Hepatocyte (in vitro differentiated cells): Measurements from ENCODE around the gene PTPN2. TPM values are rescaled to one million over a fixed set of nuclear protein-coding genes. Genes with fewer than 3 reads are reported as not detected.

ENCODE experiments used
- DNase-seq: peaks from one replicate; pipeline ENCODE4 v3.0.0-alpha.2; 2016; ENCODE audit warnings: low spot score
- H2AFZ ChIP-seq: fragments of 200-600 bp; sonication (generic); 2 replicates; pipeline ENCODE4 v1.6.0; 2016; ENCODE audit warnings: antibody characterized with exemption, mild to moderate bottlenecking
- H3K27ac ChIP-seq: fragments of 200-600 bp; sonication (generic); 2 replicates; pipeline ENCODE4 v1.5.1; 2016; ENCODE audit warnings: mild to moderate bottlenecking
- H3K27me3 ChIP-seq: fragments of 200-600 bp; sonication (generic); 2 replicates; pipeline ENCODE4 v1.6.1; 2016
- H3K36me3 ChIP-seq: fragments of 200-600 bp; sonication (generic); replicated peaks from 2 replicates; pipeline ENCODE4 v1.5.1; 2016; ENCODE audit warnings: low read depth; ENCODE audit not compliant: insufficient read depth
- H3K4me1 ChIP-seq: fragments of 200-600 bp; sonication (generic); 2 replicates; pipeline ENCODE4 v1.5.1; 2016; ENCODE audit warnings: mild to moderate bottlenecking, moderate library complexity; ENCODE audit not compliant: insufficient read depth
- H3K4me2 ChIP-seq: fragments of 200-600 bp; sonication (generic); 2 replicates; pipeline ENCODE4 v1.6.0; 2016
- H3K4me3 ChIP-seq: fragments of 200-600 bp; sonication (generic); 2 replicates; pipeline ENCODE4 v1.5.1; 2016; ENCODE audit warnings: mild to moderate bottlenecking
- H3K79me2 ChIP-seq: fragments of 200-600 bp; sonication (generic); 2 replicates; pipeline ENCODE4 v1.6.0; 2017; ENCODE audit warnings: mild to moderate bottlenecking
- H3K9me2 ChIP-seq: fragments of 200-600 bp; sonication (generic); replicated peaks from 2 replicates; pipeline ENCODE4 v1.6.0; 2017; ENCODE audit warnings: mild to moderate bottlenecking; ENCODE audit not compliant: insufficient read depth
- H3K9me3 ChIP-seq: fragments of 200-600 bp; sonication (generic); 2 replicates; pipeline ENCODE4 v1.5.1; 2016; ENCODE audit warnings: low read depth, mild to moderate bottlenecking
- H4K20me1 ChIP-seq: fragments of 200-600 bp; sonication (generic); 2 replicates; pipeline ENCODE4 v1.6.0; 2016; ENCODE audit warnings: mild to moderate bottlenecking; ENCODE audit not compliant: insufficient read depth, poor library complexity, severe bottlenecking
- CTCF ChIP-seq: fragments of 200-600 bp; sonication (generic); IDR thresholded peaks from 2 replicates; pipeline ENCODE4 v1.5.1; 2016; ENCODE audit warnings: antibody characterized with exemption, mild to moderate bottlenecking; ENCODE audit not compliant: poor library complexity
- EZH2 ChIP-seq: fragments of 200-600 bp; sonication (generic); IDR thresholded peaks from 2 replicates; pipeline ENCODE4 v1.6.1; 2016; ENCODE audit warnings: antibody characterized with exemption, mild to moderate bottlenecking, borderline replicate concordance
- EZH2phosphoT487 ChIP-seq: fragments of 200-600 bp; sonication (generic); IDR thresholded peaks from one replicate; pipeline ENCODE4 v1.6.1; 2018; ENCODE audit warnings: antibody characterized with exemption, mild to moderate bottlenecking, low read depth, moderate library complexity; ENCODE audit not compliant: unreplicated experiment, severe bottlenecking
- WGBS: methylation state at CpG from one replicate; pipeline ENCODE4 v1.1.6; 2016; ENCODE audit warnings: low lambda C conversion rate; ENCODE audit errors: missing lambda C conversion rate; 5-methylcytosine and 5-hydroxymethylcytosine counted together
- polyA plus RNA-seq: library from polyadenylated mRNA; unstranded; fragments of >200 nt; fragmentation: Nextera tagmentation; extraction: Ambion mirVana; gene quantifications from 2 replicates; pipeline ENCODE4 v1.2.1, GENCODE V29; 2016
- total RNA-seq: library from RNA; depleted of rRNA; stranded (reverse); fragments of >200 nt; gene quantifications from 2 replicates; pipeline ENCODE4 v1.2.3, GENCODE V29; 2014

The PTPN2 gene
- total and polyA plus RNA-seq, 2 experiments from 2014 or later, result 32.0 to 36.7 TPM

DNA sequence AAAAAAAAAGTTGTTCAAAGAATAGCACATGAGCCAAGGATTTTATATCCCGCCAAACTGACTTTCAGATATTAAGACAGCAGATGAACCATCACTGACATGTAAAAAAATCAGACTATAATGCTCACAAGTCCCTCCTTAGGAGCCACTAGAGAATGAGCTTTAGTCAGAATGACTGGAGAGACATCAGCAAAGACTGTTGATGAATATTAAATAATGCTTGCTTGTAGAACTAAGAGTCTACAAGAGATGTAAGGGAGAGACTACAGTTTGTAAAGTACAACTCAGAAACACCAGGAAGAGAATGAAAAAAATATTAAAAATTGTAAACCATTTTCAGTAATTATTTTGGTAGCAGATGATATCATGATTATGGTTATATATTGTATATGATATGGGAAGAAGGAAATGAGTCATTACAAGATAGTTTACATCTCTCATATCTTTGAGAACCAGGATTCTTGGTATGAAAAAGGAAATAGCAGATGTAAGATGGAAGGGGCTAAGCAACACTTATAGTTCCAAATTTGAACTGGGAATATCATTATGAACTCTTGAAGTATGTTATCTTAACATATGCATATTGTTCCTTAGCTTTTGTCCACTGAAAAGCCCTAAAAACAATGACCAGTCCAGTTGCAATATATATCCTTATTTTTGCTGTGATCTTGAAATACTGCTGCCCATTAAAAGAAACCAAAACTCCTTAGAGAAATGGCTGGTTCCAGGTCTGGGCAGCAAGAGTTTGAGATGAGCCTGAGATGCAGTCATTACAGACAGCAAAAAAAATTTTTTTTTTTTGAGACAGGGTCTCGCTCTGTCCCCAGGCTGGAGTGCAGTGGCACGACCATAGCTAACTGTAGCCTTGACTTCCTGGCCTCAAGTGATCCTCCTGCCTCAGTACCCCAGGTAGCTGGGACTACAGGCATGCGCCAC lies 55.7 kb downstream of the PTPN2 start:
- no peak overlapping the region for H3K4me3 ChIP-seq
- H3K9me3 ChIP-seq, result no peaks in the 10 kb centered on the region
- H4K20me1 ChIP-seq, result no peaks in the 10 kb centered on the region
- H2AFZ ChIP-seq, result no peak overlapping the region
- WGBS, result 100% methylated on average over 4 of the region's 4 CpGs
- H3K79me2 ChIP-seq, result no peaks in the 10 kb centered on the region
- no peaks in the 10 kb centered on the region for H3K27me3 ChIP-seq
- H3K4me2 ChIP-seq, result no peak overlapping the region
- no peak for TF ChIP-seq EZH2
- no peak for TF ChIP-seq EZH2phosphoT487
- no peak for TF ChIP-seq CTCF
- no peak overlapping the region for H3K27ac ChIP-seq
- no peaks in the 10 kb centered on the region for H3K36me3 ChIP-seq
- H3K9me2 ChIP-seq, result no peaks in the 10 kb centered on the region
- DNase-seq, result no peak
- no peaks in the 10 kb centered on the region for H3K4me1 ChIP-seq

DNA sequence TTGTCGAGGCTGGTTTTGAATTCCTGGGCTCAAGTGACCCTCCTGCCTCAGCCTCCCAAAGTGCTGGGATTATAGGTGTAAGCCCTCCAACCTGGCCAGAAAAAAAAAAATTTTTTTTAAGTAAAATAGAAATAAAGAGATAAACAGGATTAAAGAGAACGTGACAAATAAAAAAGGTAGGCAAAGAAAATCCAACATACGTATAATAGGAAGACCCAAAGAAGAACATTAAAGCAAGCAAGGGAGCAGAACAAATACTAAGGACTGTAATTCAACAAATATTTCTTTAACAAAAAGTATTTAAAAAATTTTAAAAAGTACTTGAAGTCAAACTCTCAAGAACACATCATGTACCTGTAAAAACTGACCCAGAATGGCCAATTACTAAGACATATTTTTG lies 56.4 kb downstream of the PTPN2 start:
- WGBS, result 96% methylated on average over 3 of the region's 3 CpGs
- Histone ChIP-seq H3K4me3 (no peak overlapping the region), H4K20me1 (no peaks in the 10 kb centered on the region), H3K27ac (no peak overlapping the region), H3K9me2 (no peaks in the 10 kb centered on the region), H3K36me3 (no peaks in the 10 kb centered on the region), H3K9me3 (no peaks in the 10 kb centered on the region), H3K27me3 (no peaks in the 10 kb centered on the region), H2AFZ (no peak overlapping the region), H3K4me1 (no peaks in the 10 kb centered on the region), H3K79me2 (no peaks in the 10 kb centered on the region), H3K4me2 (no peak overlapping the region)
- no peak for DNase-seq
- TF ChIP-seq EZH2 (no peak), CTCF (no peak), EZH2phosphoT487 (no peak)

- no peak for TF ChIP-seq EZH2
- TF ChIP-seq EZH2phosphoT487, result no peak
- TF ChIP-seq CTCF, result no peak
These were observed 58.8 kb downstream of the PTPN2 start for GRCh38 chr18:12825230-12825629.

More at GRCh38 chr18:12825230-12825629, 58.8 kb downstream of the PTPN2 start:
- H4K20me1 ChIP-seq, result no peaks in the 10 kb centered on the region
- H3K36me3 ChIP-seq, result no peaks in the 10 kb centered on the region
- WGBS, result 97% methylated on average over 2 of the region's 2 CpGs
- H2AFZ ChIP-seq, result no peak overlapping the region
- H3K79me2 ChIP-seq, result no peaks in the 10 kb centered on the region
- H3K4me1 ChIP-seq, result no peaks in the 10 kb centered on the region
- H3K4me3 ChIP-seq, result no peak overlapping the region
- no peak for DNase-seq
- H3K27ac ChIP-seq, result no peak overlapping the region
- H3K4me2 ChIP-seq, result no peak overlapping the region
- H3K27me3 ChIP-seq, result no peaks in the 10 kb centered on the region
- no peaks in the 10 kb centered on the region for H3K9me3 ChIP-seq
- no peaks in the 10 kb centered on the region for H3K9me2 ChIP-seq
